CD4-positive, alpha-beta T cell treated with Interleukin-4 for 1 hour (primary cell): ENCODE results near the gene MARK3.

ENCODE experiments used
- DNase-seq, 2 donors: peaks; one replicate each; pipeline ENCODE4 v3.0.0-alpha.2; 2020 to 2022

MARK3 gene

GRCh38 chr14:103367995-103368394, 17.2 kb upstream of the MARK3 start:
- no peak for DNase-seq

DNA sequence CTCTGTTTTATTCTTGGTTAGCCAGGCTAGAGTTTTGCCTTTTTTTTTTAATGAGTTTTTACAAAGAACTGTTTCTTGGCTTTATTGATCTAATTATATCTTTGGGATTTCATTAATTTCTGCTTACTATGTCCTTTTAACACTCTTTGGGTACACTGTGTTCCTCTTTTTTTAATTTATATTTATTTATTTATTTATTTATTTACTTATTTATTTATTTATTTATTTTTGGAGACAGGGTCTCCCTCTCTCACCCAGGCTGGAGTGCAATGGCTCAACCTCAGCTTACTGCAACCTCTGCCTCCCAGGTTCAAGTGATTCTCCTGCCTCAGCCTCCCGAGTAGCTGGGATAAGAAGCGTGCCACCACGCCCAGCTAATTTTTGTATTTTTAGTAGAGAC, 15.1 kb upstream of the MARK3 start:
- no peak for DNase-seq

DNA sequence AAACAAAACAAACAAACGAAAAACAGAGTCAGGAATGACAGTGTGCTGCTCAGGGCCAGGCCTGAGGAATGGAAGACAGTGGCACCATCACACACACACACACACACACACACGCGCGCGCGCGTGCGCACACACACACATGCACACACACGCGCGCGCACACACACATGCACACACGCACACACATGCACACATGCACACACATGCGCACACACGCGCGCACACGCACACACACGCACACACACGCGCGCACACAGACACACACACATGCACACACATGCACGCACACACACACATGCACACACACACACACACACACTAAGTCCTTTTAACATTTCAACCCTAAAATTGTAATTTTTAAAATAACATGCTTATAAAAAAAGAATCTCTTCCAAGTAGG, 13.2 kb upstream of the MARK3 start:
- DNase-seq, result no peak

DNA sequence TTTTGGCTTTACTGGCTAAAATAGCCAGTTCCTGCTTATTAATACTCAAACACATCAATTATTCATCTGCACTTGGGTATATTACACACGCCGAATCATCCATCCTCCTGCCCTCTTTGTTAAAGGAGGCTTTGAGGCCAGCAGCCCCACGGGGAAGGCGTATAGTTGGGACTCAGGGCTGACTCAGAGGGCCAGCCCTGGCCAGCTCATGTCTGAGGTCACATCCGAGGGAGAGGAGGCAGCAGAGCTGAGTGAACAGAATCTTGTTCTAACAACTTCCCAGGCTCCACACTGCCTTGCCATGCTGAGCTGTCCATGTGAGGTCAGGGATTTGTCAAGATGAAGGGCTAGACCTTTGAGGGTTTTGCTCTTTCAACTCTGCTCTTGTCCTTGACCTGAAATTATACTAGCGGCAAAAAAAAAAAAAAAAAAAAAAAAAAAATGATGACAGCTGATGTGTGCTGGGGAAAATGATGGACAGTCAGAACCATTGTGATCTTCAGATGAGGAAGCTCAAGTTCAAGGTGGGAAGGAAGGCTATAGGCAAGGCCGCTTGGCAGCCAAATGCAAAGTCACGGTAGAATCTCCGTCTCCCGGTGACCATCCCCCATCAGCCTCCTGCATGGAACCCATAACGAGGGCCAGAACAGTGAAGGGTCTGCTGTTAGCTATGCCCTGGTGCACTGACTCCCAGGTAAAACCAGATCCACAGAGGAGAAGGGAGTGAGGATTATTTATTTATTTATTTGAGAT, 12.5 kb upstream of the MARK3 start:
- no peak for DNase-seq

GRCh38 chr14:103374121-103374520, 11.1 kb upstream of the MARK3 start:
- DNase-seq, result no peak

DNA sequence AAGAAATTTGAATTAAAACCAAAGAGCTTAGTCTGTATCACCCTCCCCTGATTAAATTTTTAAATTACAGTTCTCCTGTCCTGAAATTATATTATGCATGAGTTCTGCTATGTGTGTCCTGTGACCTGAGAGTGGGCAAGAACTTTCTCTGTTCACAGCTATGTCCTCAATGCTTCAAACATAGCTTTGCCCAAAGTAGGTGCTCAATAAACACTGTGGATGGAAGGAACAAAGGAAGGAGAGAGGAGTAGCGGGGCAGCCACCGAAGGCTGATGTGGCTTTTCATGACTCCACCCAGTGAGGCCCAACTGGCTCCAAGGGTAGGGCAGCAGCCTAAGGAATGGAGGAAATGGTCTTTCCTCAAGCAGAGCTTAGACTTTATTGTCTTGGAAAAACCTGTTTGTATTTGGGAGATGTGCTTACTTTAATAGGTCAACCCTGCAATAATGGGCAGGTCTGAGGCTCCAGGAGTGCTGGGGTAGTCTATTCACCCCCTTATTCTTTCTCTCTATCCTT, 7.6 kb upstream of the MARK3 start:
- no peak for DNase-seq

- no peak for DNase-seq
Measured at GRCh38 chr14:103378038-103378854, 7.0 kb upstream of the MARK3 start.

GRCh38 chr14:103380719-103381377, 4.4 kb upstream of the MARK3 start:
- DNase-seq, result no peak

GRCh38 chr14:103382376-103382775, 2.8 kb upstream of the MARK3 start:
- peak in 1 of 2 donors; percentile 18 for DNase-seq

- no peak for DNase-seq
Measured at GRCh38 chr14:103384450-103385151, 614 bp upstream of the MARK3 start.

DNA sequence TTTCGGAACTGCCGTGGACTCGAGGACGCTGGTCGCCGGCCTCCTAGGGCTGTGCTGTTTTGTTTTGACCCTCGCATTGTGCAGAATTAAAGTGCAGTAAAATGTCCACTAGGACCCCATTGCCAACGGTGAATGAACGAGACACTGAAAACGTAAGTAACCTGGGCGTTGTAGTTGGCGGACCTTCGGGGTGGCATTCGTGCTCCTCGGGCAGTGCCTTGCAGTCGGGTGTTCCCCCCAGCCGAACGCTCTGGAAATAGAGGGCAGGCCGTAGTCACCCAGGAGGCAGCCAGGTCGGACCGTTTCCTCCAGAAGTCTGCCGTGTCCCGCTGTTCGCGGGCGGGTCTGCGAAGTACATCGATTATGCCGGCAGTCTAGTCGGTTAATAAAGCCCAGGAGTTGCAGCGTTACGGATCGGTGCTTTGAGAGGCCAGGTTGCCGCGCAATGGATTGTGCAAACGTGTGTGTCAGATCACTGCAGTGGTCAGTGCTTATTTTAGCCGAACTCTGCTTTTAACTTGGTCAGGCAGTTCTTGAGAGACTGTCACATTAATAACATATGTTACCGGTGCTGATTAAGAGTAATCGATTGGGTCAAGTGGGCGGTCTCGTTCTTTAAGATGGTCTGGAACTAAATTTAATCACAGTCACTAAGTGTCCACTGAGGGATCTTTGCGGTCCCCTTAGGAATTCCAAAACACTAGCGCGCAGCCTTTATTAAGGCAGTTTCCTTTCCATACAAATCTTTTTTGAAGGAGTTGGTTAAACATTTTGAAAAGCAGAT, 906 bp downstream of the MARK3 start:
- peak; percentile 18 to 35 for DNase-seq

DNA sequence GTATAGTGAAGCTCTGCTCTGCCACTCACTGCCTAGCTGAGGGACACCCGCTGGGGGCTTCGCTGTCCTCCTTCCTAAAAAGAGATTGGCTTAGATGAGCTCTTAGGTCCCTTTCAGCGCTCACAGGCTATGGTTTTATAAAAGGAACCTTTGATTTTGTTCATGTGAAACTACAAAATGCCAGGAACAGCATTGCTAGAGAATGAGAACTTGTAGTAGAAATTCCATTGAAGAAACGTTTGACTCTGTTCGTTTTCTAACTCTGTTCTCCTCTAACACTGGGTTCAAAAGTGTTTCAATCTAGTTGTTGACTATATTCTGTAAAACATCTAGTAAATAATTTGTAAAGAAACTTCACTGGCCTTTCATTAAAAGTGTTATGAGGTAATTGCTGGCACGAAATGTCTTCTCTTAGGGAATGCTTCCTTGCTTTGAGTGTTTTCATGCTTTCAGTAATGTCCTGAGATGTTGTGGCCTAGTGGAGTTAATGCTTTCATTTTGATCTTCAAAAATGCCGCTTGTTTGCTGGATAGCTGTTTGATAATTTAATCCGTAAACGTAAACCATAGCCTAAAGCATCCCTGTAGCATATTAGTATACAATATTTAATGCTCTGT, 1.6 kb downstream of the MARK3 start:
- no peak for DNase-seq

DNA sequence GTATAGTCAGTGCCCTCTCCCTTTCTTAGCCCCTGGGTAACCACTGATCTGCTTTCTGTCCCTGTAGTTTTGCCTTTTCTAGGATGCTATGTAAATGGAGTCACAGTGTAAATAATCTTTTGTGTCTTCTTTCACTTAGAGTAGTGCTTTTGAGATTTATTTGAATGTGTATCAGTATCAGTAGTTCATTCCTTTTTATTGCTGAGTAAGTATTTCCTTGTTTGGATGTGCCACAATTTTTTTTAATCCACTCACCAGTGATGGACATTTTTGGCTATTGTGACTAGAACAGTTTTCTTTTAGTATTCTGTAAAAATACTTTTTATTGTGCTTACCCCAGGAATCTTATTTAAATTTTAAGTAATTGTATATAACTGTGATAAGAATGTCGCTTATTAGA, 3.4 kb downstream of the MARK3 start:
- DNase-seq, result no peak

DNA sequence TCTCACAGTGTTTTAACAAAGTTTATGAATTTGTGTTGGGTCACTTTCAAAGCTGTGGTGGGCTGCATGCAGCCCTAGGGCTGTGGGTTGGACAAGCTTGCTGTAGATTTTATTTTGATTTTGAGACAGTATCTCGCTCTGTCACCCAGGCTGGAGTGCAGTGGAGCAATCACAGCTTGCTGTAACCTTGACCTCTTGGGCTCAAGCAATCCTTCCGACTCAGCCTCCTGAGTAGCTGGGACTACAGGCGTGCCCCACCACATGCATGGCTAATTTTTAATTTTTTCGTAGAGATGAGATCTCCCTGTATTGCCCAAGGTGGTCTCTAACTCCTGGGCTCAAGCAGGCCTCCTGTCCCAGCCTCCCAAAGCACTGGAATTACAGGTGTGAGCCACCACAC, 5.4 kb downstream of the MARK3 start:
- no peak for DNase-seq

DNA sequence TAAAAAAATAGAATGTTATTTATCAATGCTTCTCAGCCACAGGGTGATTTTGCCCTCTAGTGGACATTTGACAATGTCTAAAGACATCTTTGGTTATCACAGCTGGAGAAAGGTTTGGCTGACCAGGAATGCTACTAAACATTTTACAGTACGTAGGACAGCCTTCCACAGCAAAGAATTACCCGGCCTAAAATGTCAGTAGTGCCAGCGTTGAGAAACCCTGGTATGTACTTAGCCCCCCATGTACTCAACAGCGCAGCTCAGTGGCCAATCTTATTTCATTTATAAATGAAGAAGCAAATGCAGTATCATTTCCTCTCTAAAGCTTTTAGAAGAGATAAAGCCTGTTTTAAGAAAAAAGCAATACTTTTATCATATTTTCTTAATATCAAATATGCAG, 5.8 kb downstream of the MARK3 start:
- DNase-seq, result peak; percentile 51 to 63

DNA sequence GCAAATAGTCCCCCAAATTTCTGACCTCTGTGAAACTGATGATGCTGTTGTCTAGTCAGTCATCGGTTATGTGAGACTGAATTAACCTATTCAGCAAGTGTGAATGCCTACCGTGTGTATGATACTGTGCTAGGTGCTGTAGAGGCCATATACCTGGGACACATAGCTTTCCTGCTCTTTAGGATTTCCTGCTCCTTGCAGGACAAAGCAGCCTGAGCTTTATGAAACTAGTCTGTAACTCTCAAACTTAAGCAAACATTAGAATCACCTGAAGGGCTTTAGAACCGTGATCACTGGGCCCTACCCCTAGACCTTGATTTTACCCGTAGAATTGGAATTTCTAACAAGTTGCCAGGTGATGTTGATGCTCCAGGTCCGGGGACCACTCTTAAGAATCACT, 6.9 kb downstream of the MARK3 start:
- DNase-seq, result no peak

GRCh38 chr14:103392572-103392971, 7.4 kb downstream of the MARK3 start:
- DNase-seq, result no peak

DNA sequence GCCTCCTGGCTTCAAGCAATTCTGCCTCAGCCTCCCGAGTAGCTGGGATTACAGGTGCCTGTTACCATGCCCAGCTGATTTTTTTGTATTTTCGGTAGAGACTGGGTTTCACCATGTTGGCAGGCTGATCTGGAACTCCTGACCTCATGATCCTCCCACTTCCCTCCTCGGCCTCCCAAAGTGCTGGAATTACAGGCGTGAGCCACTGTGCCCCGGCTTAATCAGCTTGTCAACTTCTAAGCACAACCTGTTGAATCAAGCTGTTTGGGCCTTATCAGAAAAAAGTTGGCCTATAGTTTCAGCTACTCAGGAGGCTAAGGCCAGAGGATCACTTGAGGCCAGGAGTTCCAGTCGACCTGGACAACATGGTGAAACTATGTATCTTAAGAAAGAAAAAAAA, 7.9 kb downstream of the MARK3 start:
- no peak for DNase-seq

DNA sequence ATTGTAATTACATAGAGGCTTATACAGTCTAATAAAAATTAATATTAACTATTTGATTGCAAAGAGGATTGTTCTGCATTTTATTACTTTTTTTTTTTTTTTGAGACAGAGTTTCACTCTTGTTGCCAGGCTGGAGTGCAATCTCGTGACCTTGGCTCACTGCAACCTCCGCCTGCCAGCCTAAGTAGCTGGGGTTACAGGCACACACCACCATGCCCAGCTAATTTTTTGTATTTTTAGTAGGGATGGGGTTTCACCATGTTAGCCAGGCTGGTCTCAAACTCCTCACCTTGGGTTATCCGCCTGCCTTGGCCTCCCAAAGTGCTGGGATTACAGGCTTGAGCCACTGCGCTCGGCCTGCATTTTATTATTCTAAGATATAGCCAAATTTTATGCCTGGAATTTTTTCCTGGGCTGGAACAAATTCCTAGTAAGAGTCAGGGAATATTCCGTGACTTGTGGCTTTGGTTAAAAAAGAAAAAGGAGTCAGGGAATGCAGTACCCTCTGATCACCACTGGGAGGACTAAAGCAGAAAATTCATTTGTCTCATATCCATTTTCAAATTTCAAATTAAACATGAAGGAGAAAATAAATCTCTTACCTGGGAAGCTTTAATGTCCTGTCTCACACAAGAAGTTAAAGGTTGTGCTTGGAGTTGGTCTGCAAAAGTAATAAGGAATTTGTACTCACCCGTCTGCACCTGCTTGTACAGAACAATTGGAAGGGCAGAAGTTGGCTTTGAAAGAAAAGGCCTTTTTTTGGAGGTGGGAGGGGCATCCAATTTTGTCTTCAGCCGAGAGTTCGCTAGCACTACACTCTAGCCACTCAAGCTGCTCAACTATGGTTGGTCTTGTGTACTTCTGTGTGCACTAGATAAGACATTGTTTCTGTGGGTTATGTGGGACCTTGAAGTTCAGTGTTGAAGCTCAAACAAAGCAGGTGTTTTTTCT, 8.7 kb downstream of the MARK3 start:
- peak in 1 of 2 donors; percentile 44 for DNase-seq

GRCh38 chr14:103395244-103395643, 10.0 kb downstream of the MARK3 start:
- DNase-seq, result no peak
